SK-N-SH (cell line): ENCODE data around the gene CUBN. TPM values are rescaled to one million over a fixed set of nuclear protein-coding genes. Genes with fewer than 3 reads are reported as not detected.
"Not testable (repeated sequence)": the region's sequence is repeated elsewhere in the genome, so short reads cannot be mapped to it uniquely, and the experiment has no call there.

ENCODE experiments used
- CTCF ChIA-PET: fragments of 300-600, 350-600 bp; formaldehyde crosslinking; extraction: SDS; loops from one replicate; lab custom pipeline; 2021; lab: Yijun Ruan, JAX
- POLR2A ChIA-PET: fragments of 350-600 bp; sonication (Branson Sonifier 250); formaldehyde crosslinking; extraction: SDS; loops from one replicate; lab custom pipeline; 2020; ENCODE audit warnings: antibody characterized with exemption, inconsistent platforms; lab: Yijun Ruan, JAX
- DNase-seq: peaks from one replicate; pipeline ENCODE4 v3.0.0; 2012
- H2AFZ ChIP-seq: fragments of 200-600 bp; sonication (generic); 2 replicates; pipeline ENCODE4 v1.8.1; 2016; ENCODE audit warnings: antibody characterized with exemption, mild to moderate bottlenecking, low read depth
- H3F3A ChIP-seq: fragments of 200-600 bp; sonication (generic); replicated peaks from 2 replicates; pipeline ENCODE3; 2016; ENCODE audit warnings: antibody characterized with exemption, mild to moderate bottlenecking; ENCODE audit not compliant: insufficient read depth
- H3K27ac ChIP-seq, 2 experiments: fragments of 200-500 bp in 1 of 2; fragments of 200-600 bp in 1 of 2; sonication (Bioruptor generic) in 1 of 2; sonication (generic), shearing (Covaris generic) in 1 of 2; 2 replicates each; pipeline versions ENCODE4 v1.5.1 to v1.6.1; 2014 to 2016; ENCODE audit warnings: low read depth in 2 of 2, inconsistent platforms in 1 of 2, low read length in 1 of 2, mild to moderate bottlenecking in 1 of 2, mixed read lengths in 1 of 2
- H3K27me3 ChIP-seq: fragments of 200-600 bp; sonication (generic), shearing (Covaris generic); 2 replicates; pipeline ENCODE4 v1.6.1; 2016; ENCODE audit warnings: mixed run types; ENCODE audit not compliant: insufficient read depth
- H3K36me3 ChIP-seq, 2 experiments: fragments of 200-500 bp in 1 of 2; fragments of 200-600 bp in 1 of 2; sonication (Bioruptor generic) in 1 of 2; sonication (generic) in 1 of 2; replicated peaks in 1 of 2; 2 replicates each; pipeline versions ENCODE3 to v1.5.1; 2014 to 2016; ENCODE audit warnings: low read length in 1 of 2, mild to moderate bottlenecking in 1 of 2; ENCODE audit not compliant: insufficient read depth in 2 of 2, control insufficient read depth in 1 of 2
- H3K4me1 ChIP-seq, 2 experiments: fragments of 200-500 bp in 1 of 2; fragments of 200-600 bp in 1 of 2; sonication (Bioruptor generic) in 1 of 2; sonication (generic), shearing (Covaris generic) in 1 of 2; 2 replicates each; pipeline versions ENCODE4 v1.5.1 to v1.6.1; 2014 to 2016; ENCODE audit warnings: low read depth in 1 of 2, low read length in 1 of 2, mixed run types in 1 of 2; ENCODE audit not compliant: insufficient read depth in 2 of 2, control insufficient read depth in 1 of 2
- H3K4me2 ChIP-seq: fragments of 200-600 bp; sonication (generic), shearing (Covaris generic); 2 replicates; pipeline ENCODE4 v1.6.1; 2017; ENCODE audit warnings: mixed run types
- H3K4me3 ChIP-seq, 2 experiments: fragments of 200-500 bp in 1 of 2; fragments of 200-600 bp in 1 of 2; sonication (Bioruptor generic) in 1 of 2; sonication (generic), shearing (Covaris generic) in 1 of 2; 2 replicates each; pipeline versions ENCODE4 v1.5.1 to v1.8.1; 2014 to 2016; ENCODE audit warnings: low read depth in 2 of 2, inconsistent platforms in 1 of 2, low read length in 1 of 2, mild to moderate bottlenecking in 1 of 2, mixed read lengths in 1 of 2, moderate library complexity in 1 of 2
- H3K79me2 ChIP-seq: fragments of 200-600 bp; sonication (generic); 2 replicates; pipeline ENCODE4 v1.8.1; 2017; ENCODE audit warnings: mild to moderate bottlenecking; ENCODE audit not compliant: insufficient read depth
- H3K9ac ChIP-seq: fragments of 200-600 bp; sonication (generic); 2 replicates; pipeline ENCODE4 v1.6.1; 2017; ENCODE audit warnings: mixed run types
- H3K9me2 ChIP-seq: fragments of 200-600 bp; sonication (generic); 2 replicates; pipeline ENCODE4 v1.6.1; 2017; ENCODE audit warnings: mixed run types
- H3K9me3 ChIP-seq: fragments of 200-600 bp; sonication (generic); 2 replicates; pipeline ENCODE4 v1.6.1; 2017; ENCODE audit warnings: mixed run types, mild to moderate bottlenecking, moderate library complexity
- H4K20me1 ChIP-seq: fragments of 200-600 bp; sonication (generic); 2 replicates; pipeline ENCODE4 v1.6.1; 2017; ENCODE audit warnings: mild to moderate bottlenecking, mixed run types; ENCODE audit not compliant: insufficient read depth
- EP300 ChIP-seq, 2 experiments: IDR thresholded peaks; 2 replicates each; pipeline versions ENCODE4 v1.4.0 to v1.6.1; 2012; ENCODE audit warnings: borderline replicate concordance in 1 of 2, low read depth in 1 of 2, low read length in 1 of 2
- EZH2phosphoT487 ChIP-seq: fragments of 200-600 bp; sonication (generic); IDR thresholded peaks from 2 replicates; pipeline ENCODE4 v1.6.1; 2017; ENCODE audit warnings: low read depth, mixed run types, mild to moderate bottlenecking, antibody characterized with exemption, moderate library complexity, borderline replicate concordance
- GATA2 ChIP-seq: sonication (generic); formaldehyde crosslinking; IDR thresholded peaks from 2 replicates; pipeline ENCODE4 v1.5.0; 2020; ENCODE audit warnings: mild to moderate bottlenecking, missing genetic modification reagents
- MEF2A ChIP-seq: IDR thresholded peaks from 2 replicates; pipeline ENCODE4 v1.4.0; 2012; ENCODE audit warnings: low read depth, borderline replicate concordance
- PBX3 ChIP-seq: IDR thresholded peaks from 2 replicates; pipeline ENCODE4; 2012
- SMC3 ChIP-seq: IDR thresholded peaks from 2 replicates; pipeline ENCODE4 v1.6.1; 2012; ENCODE audit warnings: low read depth, low read length, improper control_type of control experiment
- TEAD4 ChIP-seq: IDR thresholded peaks from 2 replicates; pipeline ENCODE4 v1.4.0; 2012; ENCODE audit warnings: mild to moderate bottlenecking, borderline replicate concordance; ENCODE audit not compliant: insufficient read depth
- ZBTB33 ChIP-seq: IDR thresholded peaks from 2 replicates; pipeline ENCODE4 v1.4.0; 2012; ENCODE audit warnings: low read depth, borderline replicate concordance
- WGBS: methylation state at CpG from one replicate; pipeline ENCODE4 v1.1.6; 2017; ENCODE audit warnings: low lambda C conversion rate; 5-methylcytosine and 5-hydroxymethylcytosine counted together
- polyA plus RNA-seq, 3 experiments: library from polyadenylated mRNA; depleted of rRNA; stranded (reverse); fragments of >200 nt; gene quantifications; 2 replicates each; pipeline ENCODE4 v1.2.3, GENCODE V29; 2012

Gene CUBN
- polyA plus RNA-seq, 1 of the 3 experiments (the other 2 are of a cell fraction) = 2.4 TPM

- TF ChIP-seq PBX3 = no peak
- peak; percentile 76 for TF ChIP-seq SMC3
- TF ChIP-seq TEAD4 = no peak
- TF ChIP-seq EZH2phosphoT487 = no peak
- no peak for TF ChIP-seq GATA2 (CRISPR knock-in tag)
- no peak for TF ChIP-seq MEF2A
- no peak for TF ChIP-seq ZBTB33
Observed at GRCh38 chr10:16828114-16828568, 301.5 kb downstream of the CUBN start (continued).

- H3K27me3 ChIP-seq, H3K36me3 ChIP-seq, H3K9me2 ChIP-seq, POLR2A ChIA-PET, H3K9me3 ChIP-seq, H4K20me1 ChIP-seq, H3K79me2 ChIP-seq, DNase-seq: not testable (repeated sequence)
- peak overlapping the region; percentile 17 to 95; a peak in 3 of 4 replicates for H3K27ac ChIP-seq
- peak in 1 of 2 experiments; percentile 31; a peak in 1 of 4 replicates for TF ChIP-seq EP300 (IDR thresholded peaks at IDR 0.05; ENCODE audit: borderline replicate concordance in 1 of 2, low read depth in 1 of 2, low read length in 1 of 2)
- TF ChIP-seq MEF2A = 0 out of 2 replicates have a peak, but pooled peaks have one; percentile 2
- peak; percentile 29; the same call in 1 of the 2 replicates for TF ChIP-seq PBX3
- 24% methylated on average over 8 of the region's 8 CpGs for WGBS
- peak overlapping the region; percentile 23 to 24; a peak in 2 of 4 replicates for H3K4me3 ChIP-seq
- peaks cover 0 to 23% of the 10 kb centered on the region in 2 experiments; a peak in 2 of 4 replicates for H3K4me1 ChIP-seq
- H2AFZ ChIP-seq = peak overlapping the region; percentile 77; the same call in 1 of the 2 replicates
- H3F3A ChIP-seq = peaks cover 40% of the 10 kb centered on the region
- CTCF ChIA-PET = interaction anchor here (0.6 to 2.3 kb wide), 32 partner anchors 10 to 930 kb away, joined by 3 to 15 read pairs (median 4); partner anchors contain the start of gene RSU1
- peak overlapping the region; percentile 59; the same call in 1 of the 2 replicates for H3K9ac ChIP-seq
- H3K4me2 ChIP-seq = peak overlapping the region; percentile 68
Observed at GRCh38 chr10:16827474-16827873, 302.1 kb downstream of the CUBN start.
